Panc1 (cell line): ENCODE results near the gene C1RL. TPM values are rescaled to one million over a fixed set of nuclear protein-coding genes. Genes with fewer than 3 reads are reported as not detected.

ENCODE experiments used
- ATAC-seq: fragments of 200-7000 bp; cut with Tn5 transposase; 2 replicates; pipeline ENCODE4 v1.9.1; 2020; ENCODE audit warnings: mild to moderate bottlenecking, moderate library complexity
- BruUV-seq: library from RNA; stranded (reverse); fragments of 400-500 nt; replicated peaks from 2 replicates; lab custom pipeline; 2021; lab: Mats Ljungman, UMichigan
- CTCF ChIA-PET: fragments of 300-600 bp; sonication (Branson Sonifier 250); formaldehyde crosslinking; loops from one replicate; lab custom pipeline; 2022; ENCODE audit warnings: antibody characterized with exemption; lab: Charles Lee
- POLR2A ChIA-PET: fragments of 300-600 bp; sonication (Branson Sonifier 250); formaldehyde crosslinking; loops from one replicate; lab custom pipeline; 2022; ENCODE audit warnings: antibody characterized with exemption; lab: Charles Lee
- DNase-seq: peaks from one replicate; pipeline ENCODE4 v3.0.0-alpha.2; 2010; ENCODE audit warnings: low read depth, low spot score
- H3K27ac ChIP-seq: 2 replicates; pipeline ENCODE4 v1.5.1; 2011; ENCODE audit warnings: mild to moderate bottlenecking, low read length, inconsistent platforms
- H3K27me3 ChIP-seq: fragments of 200-500 bp; sonication (Bioruptor generic); 2 replicates; pipeline ENCODE4 v1.6.0; 2014; ENCODE audit warnings: low read length, inconsistent platforms; ENCODE audit not compliant: control insufficient read depth, insufficient read depth
- H3K36me3 ChIP-seq: fragments of 200-500 bp; sonication (Bioruptor generic); 2 replicates; pipeline ENCODE4 v1.5.1; 2014; ENCODE audit warnings: inconsistent platforms, mild to moderate bottlenecking, low read length, moderate library complexity; ENCODE audit not compliant: control insufficient read depth, insufficient read depth
- H3K4me1 ChIP-seq: 2 replicates; pipeline ENCODE4 v1.5.1; 2011; ENCODE audit warnings: inconsistent platforms, mild to moderate bottlenecking, low read length, moderate library complexity; ENCODE audit not compliant: control insufficient read depth, insufficient read depth
- H3K4me3 ChIP-seq, 2 experiments: 2 replicates each; pipeline ENCODE4 v1.5.1; 2011 to 2012; ENCODE audit warnings: low read depth in 2 of 2, low read length in 2 of 2, mild to moderate bottlenecking in 2 of 2, inconsistent platforms in 1 of 2, moderate library complexity in 1 of 2
- H3K9me3 ChIP-seq: fragments of 200-500 bp; sonication (Bioruptor generic); 2 replicates; pipeline ENCODE4 v1.5.1; 2014; ENCODE audit warnings: low read depth, mild to moderate bottlenecking, inconsistent platforms, low read length, moderate library complexity; ENCODE audit not compliant: control insufficient read depth, insufficient read depth
- POLR2AphosphoS5 ChIP-seq: IDR thresholded peaks from 2 replicates; pipeline ENCODE4 v1.6.1; 2012; ENCODE audit warnings: mild to moderate bottlenecking, low read depth, low read length, moderate library complexity
- SIN3A ChIP-seq: IDR thresholded peaks from 2 replicates; pipeline ENCODE4 v1.6.1; 2012; ENCODE audit warnings: low read depth, mild to moderate bottlenecking, low read length, moderate library complexity, borderline replicate concordance; ENCODE audit not compliant: insufficient read depth
- TCF7L2 ChIP-seq: IDR thresholded peaks from 2 replicates; pipeline ENCODE4 v1.6.1; 2011; ENCODE audit warnings: mild to moderate bottlenecking, low read depth, low read length, inconsistent platforms
- in situ Hi-C: cut with HindIII; loops from 2 replicates; pipeline ENCODE4 v1.10.0; 2016; ENCODE audit warnings: low sequenced_read_pairs, low pct_unique_long_range_greater_than_20kb
- intact Hi-C: fragments of 100-400 bp; cut with micrococcal nuclease; formaldehyde crosslinking; loops from one replicate; pipeline ENCODE4 v1.10.0; 2022; ENCODE audit not compliant: unreplicated experiment
- total RNA-seq: library from RNA; stranded (reverse); gene quantifications from one replicate; pipeline ENCODE4 v1.2.1, GENCODE V29; 2021; ENCODE audit not compliant: unreplicated experiment
- TF ChIP-seq, protein P1 (sequence below), 2 experiments: IDR thresholded peaks; 2 replicates each; pipeline ENCODE4 v1.6.1; 2011 to 2012; ENCODE audit warnings: low read depth in 2 of 2, control low read depth in 1 of 2, low read length in 1 of 2, mild to moderate bottlenecking in 1 of 2, moderate library complexity in 1 of 2; ENCODE audit not compliant: insufficient read depth in 1 of 2
- TF ChIP-seq, protein P2 (sequence below): fragments of 450-650 bp; IDR thresholded peaks from 2 replicates; pipeline ENCODE4 v1.5.1; 2017; ENCODE audit warnings: mild to moderate bottlenecking

C1RL gene
- total RNA-seq, 1 experiment from 2014 or later: 10.7 TPM

DNA sequence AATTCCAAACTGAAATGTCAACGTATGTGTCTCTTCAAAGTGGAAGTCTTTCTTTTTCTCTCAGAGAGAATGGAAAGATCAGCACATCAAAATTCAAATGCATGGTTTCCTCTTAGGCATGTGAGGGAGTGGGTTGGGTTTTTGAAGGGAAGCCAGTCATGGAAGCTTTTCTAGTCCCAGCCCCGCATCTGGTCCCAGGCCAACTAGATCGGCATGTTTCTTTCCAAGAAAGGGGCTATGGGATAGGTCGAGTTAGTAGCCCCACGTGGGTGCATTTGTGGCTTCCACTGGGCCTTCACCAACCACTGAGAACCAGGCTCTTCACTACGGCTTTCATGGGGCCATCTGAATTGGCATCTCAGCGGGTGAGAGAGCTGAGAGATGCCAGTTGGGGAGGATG is 41.9 kb downstream of the C1RL start:
- intact Hi-C loops: no loop called here
- ChIA-PET POLR2A (no interaction called here), CTCF (no interaction called here)
- DNase-seq (no peak), ATAC-seq (no peak)
- Histone ChIP-seq H3K9me3 (no peaks in the 10 kb centered on the region), H3K36me3 (no peaks in the 10 kb centered on the region), H3K4me1 (no peaks in the 10 kb centered on the region), H3K27me3 (no peaks in the 10 kb centered on the region), H3K27ac (no peak overlapping the region), H3K4me3 (no peak overlapping the region)
- in situ Hi-C loops: no loop called here
- TF ChIP-seq, protein P1, sequence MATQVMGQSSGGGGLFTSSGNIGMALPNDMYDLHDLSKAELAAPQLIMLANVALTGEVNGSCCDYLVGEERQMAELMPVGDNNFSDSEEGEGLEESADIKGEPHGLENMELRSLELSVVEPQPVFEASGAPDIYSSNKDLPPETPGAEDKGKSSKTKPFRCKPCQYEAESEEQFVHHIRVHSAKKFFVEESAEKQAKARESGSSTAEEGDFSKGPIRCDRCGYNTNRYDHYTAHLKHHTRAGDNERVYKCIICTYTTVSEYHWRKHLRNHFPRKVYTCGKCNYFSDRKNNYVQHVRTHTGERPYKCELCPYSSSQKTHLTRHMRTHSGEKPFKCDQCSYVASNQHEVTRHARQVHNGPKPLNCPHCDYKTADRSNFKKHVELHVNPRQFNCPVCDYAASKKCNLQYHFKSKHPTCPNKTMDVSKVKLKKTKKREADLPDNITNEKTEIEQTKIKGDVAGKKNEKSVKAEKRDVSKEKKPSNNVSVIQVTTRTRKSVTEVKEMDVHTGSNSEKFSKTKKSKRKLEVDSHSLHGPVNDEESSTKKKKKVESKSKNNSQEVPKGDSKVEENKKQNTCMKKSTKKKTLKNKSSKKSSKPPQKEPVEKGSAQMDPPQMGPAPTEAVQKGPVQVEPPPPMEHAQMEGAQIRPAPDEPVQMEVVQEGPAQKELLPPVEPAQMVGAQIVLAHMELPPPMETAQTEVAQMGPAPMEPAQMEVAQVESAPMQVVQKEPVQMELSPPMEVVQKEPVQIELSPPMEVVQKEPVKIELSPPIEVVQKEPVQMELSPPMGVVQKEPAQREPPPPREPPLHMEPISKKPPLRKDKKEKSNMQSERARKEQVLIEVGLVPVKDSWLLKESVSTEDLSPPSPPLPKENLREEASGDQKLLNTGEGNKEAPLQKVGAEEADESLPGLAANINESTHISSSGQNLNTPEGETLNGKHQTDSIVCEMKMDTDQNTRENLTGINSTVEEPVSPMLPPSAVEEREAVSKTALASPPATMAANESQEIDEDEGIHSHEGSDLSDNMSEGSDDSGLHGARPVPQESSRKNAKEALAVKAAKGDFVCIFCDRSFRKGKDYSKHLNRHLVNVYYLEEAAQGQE (IDR thresholded peaks at IDR 0.05; ENCODE audit: insufficient read depth in 1 of 2, low read depth in 2 of 2, low read length in 1 of 2): no peak
- no peak for TF ChIP-seq POLR2AphosphoS5
- no peak for TF ChIP-seq TCF7L2
- TF ChIP-seq SIN3A: no peak
- TF ChIP-seq, protein P2, sequence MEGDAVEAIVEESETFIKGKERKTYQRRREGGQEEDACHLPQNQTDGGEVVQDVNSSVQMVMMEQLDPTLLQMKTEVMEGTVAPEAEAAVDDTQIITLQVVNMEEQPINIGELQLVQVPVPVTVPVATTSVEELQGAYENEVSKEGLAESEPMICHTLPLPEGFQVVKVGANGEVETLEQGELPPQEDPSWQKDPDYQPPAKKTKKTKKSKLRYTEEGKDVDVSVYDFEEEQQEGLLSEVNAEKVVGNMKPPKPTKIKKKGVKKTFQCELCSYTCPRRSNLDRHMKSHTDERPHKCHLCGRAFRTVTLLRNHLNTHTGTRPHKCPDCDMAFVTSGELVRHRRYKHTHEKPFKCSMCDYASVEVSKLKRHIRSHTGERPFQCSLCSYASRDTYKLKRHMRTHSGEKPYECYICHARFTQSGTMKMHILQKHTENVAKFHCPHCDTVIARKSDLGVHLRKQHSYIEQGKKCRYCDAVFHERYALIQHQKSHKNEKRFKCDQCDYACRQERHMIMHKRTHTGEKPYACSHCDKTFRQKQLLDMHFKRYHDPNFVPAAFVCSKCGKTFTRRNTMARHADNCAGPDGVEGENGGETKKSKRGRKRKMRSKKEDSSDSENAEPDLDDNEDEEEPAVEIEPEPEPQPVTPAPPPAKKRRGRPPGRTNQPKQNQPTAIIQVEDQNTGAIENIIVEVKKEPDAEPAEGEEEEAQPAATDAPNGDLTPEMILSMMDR: no peak
- no TSS peak for BruUV-seq

- H3K27me3 ChIP-seq: no peaks in the 10 kb centered on the region
- H3K36me3 ChIP-seq: no peaks in the 10 kb centered on the region
- no peak overlapping the region for H3K27ac ChIP-seq
- CTCF ChIA-PET: no interaction called here
- in situ Hi-C loops: no loop called here
- H3K4me1 ChIP-seq: no peaks in the 10 kb centered on the region
- H3K9me3 ChIP-seq: no peaks in the 10 kb centered on the region
- BruUV-seq: no TSS peak
- ATAC-seq (no peak), DNase-seq (no peak)
- no peak overlapping the region for H3K4me3 ChIP-seq
- intact Hi-C loops: no loop called here
- POLR2A ChIA-PET: no interaction called here
- TF ChIP-seq, protein P1 (IDR thresholded peaks at IDR 0.05; ENCODE audit: insufficient read depth in 1 of 2, low read depth in 2 of 2, low read length in 1 of 2): no peak
- TF ChIP-seq TCF7L2: no peak
- TF ChIP-seq, protein P2: no peak
- TF ChIP-seq POLR2AphosphoS5: no peak
- TF ChIP-seq SIN3A: no peak
Observed at GRCh38 chr12:7066596-7066995, 42.4 kb downstream of the C1RL start.
